Endometrial microvascular endothelial cells (primary cell): Measurements from ENCODE around the gene FRMD4A. TPM values are rescaled to one million over a fixed set of nuclear protein-coding genes. Genes with fewer than 3 reads are reported as not detected.
"Not testable (repeated sequence)": the region's sequence is repeated elsewhere in the genome, so short reads cannot be mapped to it uniquely, and the experiment has no call there.

Experiments
- in situ Hi-C: cut with HindIII; loops from 2 replicates; pipeline ENCODE4 v1.10.0; 2017; ENCODE audit warnings: low sequenced_read_pairs, low pct_unique_long_range_greater_than_20kb; ENCODE audit errors: inconsistent ontology term
- total RNA-seq: library from RNA; depleted of rRNA; stranded (reverse); fragments of >200 nt; gene quantifications from one replicate; pipeline ENCODE4 v1.2.3, GENCODE V29; 2015; ENCODE audit errors: inconsistent ontology term

The FRMD4A gene
- total RNA-seq, 1 donor from 2014 or later: 62.2 TPM

GRCh38 chr10:13922586-13922985, 408.1 kb downstream of the FRMD4A start:
- in situ Hi-C loops: no loop called here

- in situ Hi-C loops: no loop called here
These were observed 408.8 kb downstream of the FRMD4A start for GRCh38 chr10:13921941-13922340.

- in situ Hi-C loops: not testable (repeated sequence)
These were observed 409.6 kb downstream of the FRMD4A start for GRCh38 chr10:13921131-13921530.

- in situ Hi-C loops: no loop called here
These were observed 410.3 kb downstream of the FRMD4A start for GRCh38 chr10:13920465-13920864.

- in situ Hi-C loops: no loop called here
These were observed 410.7 kb downstream of the FRMD4A start for GRCh38 chr10:13920031-13920430.

- in situ Hi-C loops: no loop called here
These were observed 412.9 kb downstream of the FRMD4A start for GRCh38 chr10:13917791-13918190.

- in situ Hi-C loops: no loop called here
These were observed 414.3 kb downstream of the FRMD4A start for GRCh38 chr10:13916384-13916947.

GRCh38 chr10:13915710-13916109, 415.0 kb downstream of the FRMD4A start:
- in situ Hi-C loops: no loop called here

GRCh38 chr10:13913897-13914296, 416.8 kb downstream of the FRMD4A start:
- in situ Hi-C loops: no loop called here

GRCh38 chr10:13911821-13912520, 418.8 kb downstream of the FRMD4A start:
- in situ Hi-C loops: no loop called here

- in situ Hi-C loops: no loop called here
These were observed 421.0 kb downstream of the FRMD4A start for GRCh38 chr10:13909516-13910258.

- in situ Hi-C loops: no loop called here
These were observed 422.2 kb downstream of the FRMD4A start for GRCh38 chr10:13908475-13908874.

GRCh38 chr10:13907570-13907969, 423.2 kb downstream of the FRMD4A start:
- in situ Hi-C loops: no loop called here

GRCh38 chr10:13905281-13905680, 425.4 kb downstream of the FRMD4A start:
- in situ Hi-C loops: no loop called here

- in situ Hi-C loops: no loop called here
These were observed 426.7 kb downstream of the FRMD4A start for GRCh38 chr10:13904064-13904463.

GRCh38 chr10:13902868-13903587, 427.7 kb downstream of the FRMD4A start:
- in situ Hi-C loops: no loop called here

- in situ Hi-C loops: no loop called here
These were observed 430.8 kb downstream of the FRMD4A start for GRCh38 chr10:13899941-13900340.

- in situ Hi-C loops: not testable (repeated sequence)
These were observed 434.6 kb downstream of the FRMD4A start for GRCh38 chr10:13896146-13896545.

- in situ Hi-C loops: no loop called here
These were observed 436.2 kb downstream of the FRMD4A start for GRCh38 chr10:13894412-13895093.
